ENCODE measurements around the gene VPS13D. TPM values are rescaled to one million over a fixed set of nuclear protein-coding genes. Genes with fewer than 3 reads are reported as not detected.
"Not testable (repeated sequence)": the region's sequence is repeated elsewhere in the genome, so short reads cannot be mapped to it uniquely, and the experiment has no call there.

VPS13D gene
- polyA plus RNA-seq, 5 donors, result 23.7 to 27.8 (median 25.3) TPM

- no peak for DNase-seq
These were observed 306.3 kb downstream of the VPS13D start for GRCh38 chr1:12536023-12536639.

DNA sequence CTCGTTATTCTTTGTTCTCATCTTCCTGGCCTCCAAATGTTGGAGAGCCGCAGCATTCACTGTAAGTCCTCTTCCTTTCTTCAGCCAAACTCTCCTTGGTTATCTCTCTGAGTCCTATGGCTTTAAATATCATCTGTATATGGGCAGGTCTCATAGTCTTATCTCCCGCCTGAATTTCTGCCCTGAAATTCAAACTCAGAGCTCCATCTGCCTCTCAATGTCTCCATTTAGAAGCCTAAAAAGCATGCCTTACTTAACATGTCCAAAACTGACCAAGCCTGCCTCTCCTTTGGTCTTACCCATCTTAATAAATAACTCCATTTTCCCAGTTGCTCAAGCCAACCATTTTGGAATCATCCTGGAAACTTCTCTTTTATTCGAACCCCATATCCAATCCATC, 307.5 kb downstream of the VPS13D start:
- DNase-seq, result no peak

DNA sequence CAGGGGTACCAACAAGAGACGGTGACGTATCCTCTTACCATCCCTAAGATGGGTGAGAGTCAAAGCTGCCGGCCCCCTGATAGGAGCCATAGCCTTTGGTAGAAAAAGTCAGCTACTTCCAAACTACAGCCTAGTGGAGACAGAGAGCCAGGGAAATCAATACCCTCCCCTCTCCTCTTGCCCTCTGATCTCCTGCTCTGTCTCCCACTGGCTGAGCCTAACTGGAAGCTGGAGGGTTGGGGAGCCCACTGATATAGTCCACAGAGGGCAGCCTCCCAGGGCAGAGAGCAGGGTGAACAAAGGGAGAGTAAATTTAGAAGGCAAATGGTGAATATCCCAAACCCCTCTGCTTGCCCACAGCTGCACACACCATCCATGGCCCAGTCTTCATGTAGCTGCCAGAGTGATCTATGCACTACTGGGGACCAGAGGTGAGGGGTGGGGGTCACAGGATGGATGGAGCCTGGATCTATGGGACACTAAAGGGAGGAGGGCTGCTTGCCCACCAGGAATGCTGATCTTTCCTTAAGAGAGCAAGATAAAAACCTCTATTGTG, 308.2 kb downstream of the VPS13D start:
- DNase-seq, result no peak

- not testable (repeated sequence) for DNase-seq
These were observed 308.7 kb downstream of the VPS13D start for GRCh38 chr1:12538536-12538935.

DNA sequence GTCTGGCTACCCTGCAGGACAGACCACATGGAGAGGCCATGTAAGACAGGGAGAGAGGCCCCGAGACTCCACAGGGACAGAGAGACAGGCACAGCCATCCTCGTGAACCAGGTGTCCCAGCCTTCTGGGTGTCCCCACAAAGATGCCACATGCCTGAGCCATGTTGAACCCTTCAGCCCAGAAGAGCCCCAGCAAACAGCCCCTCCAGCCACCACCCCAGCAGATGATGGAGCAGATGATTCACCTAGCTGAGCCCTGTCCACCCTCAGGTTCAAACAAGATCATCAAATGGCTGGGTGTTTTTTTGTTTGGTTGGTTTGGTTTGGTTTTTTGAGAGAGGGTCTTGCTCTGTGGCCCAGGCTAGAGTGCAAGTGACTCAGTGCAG, 309.5 kb downstream of the VPS13D start:
- no peak for DNase-seq

DNA sequence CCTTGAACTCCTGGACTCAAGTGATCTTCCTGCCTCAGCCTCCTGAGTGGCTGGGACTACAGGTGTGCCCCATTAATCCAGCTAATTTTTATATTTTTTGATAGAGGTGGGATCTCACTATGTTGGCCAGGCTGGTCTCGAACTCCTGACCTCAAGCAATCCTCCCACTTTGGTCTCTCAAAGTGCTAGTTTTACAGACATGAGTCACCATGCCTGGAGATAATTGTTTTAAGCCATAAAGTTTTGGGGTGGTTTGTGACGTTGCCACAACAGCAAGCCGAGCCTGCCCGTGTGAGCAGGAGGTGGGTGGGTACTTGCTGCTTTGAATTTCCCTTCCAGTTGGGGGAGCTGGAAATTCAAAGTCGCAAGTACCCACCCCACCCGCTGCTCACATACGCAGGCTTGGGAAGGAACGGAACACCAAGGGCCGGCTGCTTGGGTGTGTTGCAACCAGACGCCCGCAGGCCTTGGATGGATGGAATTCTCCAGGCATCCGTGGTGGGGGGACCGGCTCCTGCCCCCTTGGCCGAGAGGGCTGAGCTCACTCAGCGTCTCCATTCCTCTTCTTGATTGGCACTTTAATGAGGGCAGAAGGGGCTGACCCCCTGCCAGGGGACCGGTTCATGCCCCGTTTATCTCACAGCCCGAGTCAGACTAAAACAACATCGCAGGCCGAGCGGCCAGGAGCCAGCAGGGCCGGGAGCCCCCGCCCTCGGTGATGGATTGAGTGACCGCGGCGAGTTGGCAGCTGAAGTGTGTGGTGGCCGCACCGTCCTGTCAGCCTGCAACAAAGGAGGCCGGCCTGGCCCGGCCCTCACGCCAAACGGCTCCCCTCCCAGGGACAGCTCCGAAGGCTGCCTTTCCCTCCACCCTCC, 310.1 kb downstream of the VPS13D start:
- DNase-seq, result peak; percentile 88 to 89

GRCh38 chr1:12540580-12541273, 310.9 kb downstream of the VPS13D start:
- DNase-seq, result no peak

DNA sequence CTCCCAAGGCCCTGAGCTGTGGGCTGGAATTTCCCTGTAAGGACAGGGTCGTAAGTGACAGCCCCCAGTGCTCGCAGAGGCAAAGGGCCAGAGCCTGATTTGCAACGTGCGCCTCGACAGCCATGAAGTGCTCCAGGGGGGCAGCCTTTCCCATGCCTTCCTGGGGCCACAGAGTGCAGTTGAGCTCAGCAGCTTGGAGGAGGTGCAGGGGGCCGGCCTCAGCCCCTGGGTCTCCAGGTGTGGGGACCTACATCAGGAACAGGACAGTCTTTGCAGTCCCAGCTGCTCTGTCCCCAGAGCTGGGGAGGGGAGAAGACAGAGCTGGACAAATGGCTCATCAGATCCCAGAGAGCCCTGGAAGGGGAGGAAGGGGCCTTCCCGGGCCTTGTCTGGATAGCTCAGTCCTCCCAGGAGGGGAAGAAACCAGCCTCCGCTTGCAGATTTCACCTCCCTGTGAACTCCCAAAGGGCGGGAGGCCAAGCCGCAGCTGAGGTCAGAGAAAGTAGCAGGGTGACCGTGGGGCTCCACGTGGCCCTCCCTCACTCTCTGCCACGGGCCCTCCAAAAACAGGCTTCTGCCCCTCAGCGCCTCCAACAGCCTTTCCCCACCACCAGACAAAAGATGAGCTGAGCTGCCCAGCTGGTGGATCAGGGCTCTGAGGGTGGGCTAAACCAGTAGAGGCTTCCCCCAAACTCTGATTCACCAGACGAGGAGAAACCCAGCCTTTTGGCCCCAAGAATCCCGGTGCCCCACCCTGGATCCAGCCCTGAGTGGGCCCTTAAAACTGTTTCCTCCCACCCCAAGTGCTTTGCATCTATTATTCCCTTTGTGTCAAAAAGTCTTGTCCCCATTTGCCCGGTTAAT, 311.7 kb downstream of the VPS13D start:
- DNase-seq, result no peak

GRCh38 chr1:12542138-12542465, 312.3 kb downstream of the VPS13D start:
- DNase-seq, result no peak

DNA sequence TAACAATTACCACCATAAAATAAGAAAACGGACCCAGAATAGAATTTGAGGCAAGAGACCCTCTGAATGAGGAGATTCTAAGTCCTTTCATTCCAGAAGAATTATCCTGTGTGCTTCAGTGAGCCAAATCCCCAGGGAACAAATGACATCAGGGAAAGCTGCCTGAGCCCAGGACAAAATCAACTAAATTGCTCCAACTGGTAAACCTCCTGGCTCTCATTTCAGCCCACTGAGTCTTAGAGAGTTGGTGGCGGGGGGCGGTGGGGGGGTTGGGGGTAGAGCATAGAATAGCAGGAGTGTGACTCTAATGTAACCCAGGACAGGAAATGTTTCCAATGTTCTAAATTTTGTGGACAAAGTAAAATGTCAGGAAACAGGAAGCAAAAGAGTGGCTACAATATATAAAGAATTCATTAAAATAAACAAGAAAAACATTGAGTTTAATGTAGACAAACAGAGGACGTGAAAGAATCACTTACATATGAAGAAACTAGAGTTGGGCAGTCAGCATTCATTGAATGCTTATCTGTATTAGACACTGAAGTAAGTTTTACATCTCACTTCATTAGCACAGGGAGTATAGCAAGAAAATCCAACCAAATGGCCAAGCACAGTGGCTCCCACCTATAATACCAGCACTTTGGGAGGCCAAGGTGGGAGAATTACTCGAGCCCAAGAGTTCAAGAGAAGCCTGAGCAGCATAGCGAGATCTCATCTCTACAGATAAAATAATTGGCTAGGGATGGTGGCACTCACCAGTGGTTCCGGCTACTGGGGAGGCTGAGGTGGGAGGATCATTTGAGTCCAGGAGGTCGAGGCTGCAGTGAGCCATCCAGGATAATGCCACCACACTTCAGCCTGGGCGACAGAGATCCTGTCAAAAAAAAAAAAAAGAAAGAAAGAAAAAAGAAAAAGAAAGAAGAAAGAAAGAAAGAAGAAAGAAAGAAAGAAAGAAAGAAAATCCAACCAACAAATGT, 313.1 kb downstream of the VPS13D start:
- no peak for DNase-seq

DNA sequence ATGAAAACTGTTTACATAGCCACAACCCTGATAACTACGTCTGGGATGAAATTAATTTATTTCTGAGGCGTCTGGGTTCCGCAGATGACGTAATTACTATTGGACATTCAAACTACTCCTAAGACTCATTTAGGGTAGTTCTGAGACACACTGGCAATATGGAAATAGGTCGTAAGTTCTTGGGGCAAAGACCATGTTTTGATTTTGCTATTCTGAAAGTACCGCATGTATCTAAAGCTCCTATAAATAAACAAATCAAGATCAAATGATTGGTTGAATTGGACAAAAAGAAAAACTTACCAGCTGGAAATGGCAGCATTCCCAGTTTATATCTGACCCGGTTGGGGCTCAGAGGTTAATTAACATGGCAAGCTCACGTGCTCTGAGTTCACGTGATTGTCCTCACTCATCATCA, 313.9 kb downstream of the VPS13D start:
- no peak for DNase-seq

DNA sequence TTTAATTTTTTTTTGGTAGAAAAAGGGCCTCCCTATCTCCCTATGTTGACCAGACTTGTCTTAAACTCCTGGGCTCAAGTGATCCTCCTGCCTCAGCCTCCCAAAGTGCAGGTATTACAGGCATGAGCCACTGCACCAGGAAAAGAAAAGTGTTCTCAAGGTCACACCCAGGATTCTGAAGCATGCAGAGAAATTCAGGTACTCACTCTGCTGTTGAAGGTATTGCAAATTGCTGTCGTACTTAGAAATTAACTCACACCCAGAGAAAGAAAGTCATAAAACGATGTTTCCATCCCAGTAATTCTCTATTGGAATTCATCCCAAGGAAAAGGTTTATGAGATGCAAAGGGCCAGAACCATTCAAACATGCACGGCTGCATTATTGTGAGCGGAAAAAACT, 314.5 kb downstream of the VPS13D start:
- no peak for DNase-seq

DNA sequence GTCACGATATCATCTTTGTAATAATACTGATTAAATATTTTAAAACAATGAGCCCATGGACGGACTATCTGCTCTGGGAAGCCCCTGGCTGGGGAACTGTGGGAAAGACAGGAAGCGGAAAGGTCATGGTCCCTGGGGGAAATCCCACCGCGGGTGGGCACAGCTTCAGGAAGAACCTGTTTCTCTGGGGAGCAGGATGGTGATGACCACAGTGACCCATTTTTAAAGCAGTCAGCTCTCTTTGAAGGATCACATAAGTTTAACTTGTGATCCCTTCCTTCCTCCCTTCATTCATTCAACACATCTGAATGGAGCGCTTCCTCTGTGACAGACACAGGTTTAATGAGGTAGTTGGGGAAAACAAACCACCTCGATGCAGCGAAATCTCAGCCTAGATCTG, 315.2 kb downstream of the VPS13D start:
- DNase-seq, result no peak

DNA sequence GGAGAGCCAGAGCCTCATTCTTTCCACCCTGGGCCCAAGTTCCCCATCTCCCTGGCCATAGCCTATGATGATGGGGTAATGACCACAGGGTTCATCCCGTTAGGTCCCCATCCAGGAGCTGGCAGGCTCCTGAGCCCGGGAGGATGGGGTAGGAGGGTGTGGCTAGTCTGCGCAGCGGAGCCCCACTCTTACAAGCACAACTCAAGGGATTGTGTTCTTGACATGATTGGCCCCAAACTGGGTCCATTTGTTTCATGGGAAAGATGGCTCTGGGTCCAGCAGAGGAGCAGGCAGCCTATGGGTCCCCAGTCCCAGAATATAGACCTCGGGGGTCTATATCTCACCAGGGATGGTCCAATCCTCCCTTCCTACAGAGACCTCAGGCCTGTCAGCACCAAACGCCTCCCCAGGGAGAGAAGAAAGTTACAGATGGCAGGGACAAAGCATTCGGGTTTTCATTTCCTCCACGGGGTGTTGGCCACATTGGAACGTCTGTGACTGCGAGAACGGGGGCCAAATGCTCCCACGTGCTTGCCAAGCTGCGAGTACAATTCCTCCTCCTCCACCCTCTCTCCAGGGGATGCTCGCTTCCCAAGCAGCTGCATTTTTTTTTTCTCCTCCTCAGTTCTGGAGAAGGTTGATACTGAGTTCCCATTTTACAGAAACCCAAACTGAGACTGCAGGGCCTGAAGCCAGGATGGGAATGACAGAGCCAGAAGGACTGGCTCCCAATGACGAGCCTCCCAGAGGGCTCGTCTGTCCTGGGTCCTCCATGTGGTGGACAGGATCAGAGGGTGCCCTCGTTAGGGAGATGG, 317.1 kb downstream of the VPS13D start:
- no peak for DNase-seq

GRCh38 chr1:12547586-12548225, 317.9 kb downstream of the VPS13D start:
- no peak for DNase-seq

- DNase-seq, result no peak
These were observed 318.6 kb downstream of the VPS13D start for GRCh38 chr1:12548279-12548972.

DNA sequence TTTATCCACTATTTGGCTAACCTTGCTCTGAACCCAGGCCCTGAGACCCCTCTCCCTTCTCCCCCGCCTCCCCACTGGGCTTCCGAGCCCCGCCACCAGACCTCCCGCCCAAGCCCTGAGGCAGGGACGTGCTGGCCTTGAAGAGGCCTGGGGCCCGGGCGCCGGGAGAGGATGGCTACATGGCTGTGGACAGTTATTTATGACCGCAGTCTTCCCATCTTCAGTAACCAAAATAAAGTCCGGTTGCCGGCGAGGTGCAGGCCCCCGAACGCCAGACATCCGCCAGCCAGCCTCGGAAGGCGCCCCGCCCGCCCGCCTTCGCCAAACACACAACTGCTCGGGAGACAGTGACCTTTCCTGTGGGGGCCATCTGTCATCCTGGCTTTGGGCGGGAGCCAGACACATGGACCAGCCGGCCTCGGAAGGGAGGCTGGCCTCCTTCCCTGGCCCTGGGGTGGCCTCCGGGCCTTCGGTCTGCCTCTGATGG, 319.2 kb downstream of the VPS13D start:
- DNase-seq, result no peak

Measured in right lung (tissue), 5 donors.